Gastroesophageal sphincter (tissue), 3 donors: ENCODE data around the gene THEM4.

Source experiments
- EP300 ChIP-seq: sonication (generic); formaldehyde crosslinking; IDR thresholded peaks from one replicate; pipeline ENCODE4 v1.6.1; 2017; ENCODE audit warnings: antibody characterized with exemption, mild to moderate bottlenecking
- POLR2A ChIP-seq, 2 donors: fragments of 450-650 bp; IDR thresholded peaks; one replicate each; pipeline ENCODE4 v1.6.1; 2017; ENCODE audit warnings: antibody characterized with exemption in 2 of 2, mild to moderate bottlenecking in 2 of 2, moderate library complexity in 1 of 2
- POLR2AphosphoS5 ChIP-seq: sonication (generic); formaldehyde crosslinking; IDR thresholded peaks from one replicate; pipeline ENCODE4 v1.6.1; 2017; ENCODE audit warnings: antibody characterized with exemption
- TF ChIP-seq, protein P1 (sequence below), 4 experiments: fragments of 200-600 bp in 2 of 4; fragments of 450-650 bp in 2 of 4; sonication (generic) in 1 of 4; IDR thresholded peaks; one replicate each; pipeline ENCODE4 v1.5.1; 2017 to 2019; ENCODE audit warnings: antibody characterized with exemption in 4 of 4, mild to moderate bottlenecking in 2 of 4, moderate library complexity in 2 of 4

DNA sequence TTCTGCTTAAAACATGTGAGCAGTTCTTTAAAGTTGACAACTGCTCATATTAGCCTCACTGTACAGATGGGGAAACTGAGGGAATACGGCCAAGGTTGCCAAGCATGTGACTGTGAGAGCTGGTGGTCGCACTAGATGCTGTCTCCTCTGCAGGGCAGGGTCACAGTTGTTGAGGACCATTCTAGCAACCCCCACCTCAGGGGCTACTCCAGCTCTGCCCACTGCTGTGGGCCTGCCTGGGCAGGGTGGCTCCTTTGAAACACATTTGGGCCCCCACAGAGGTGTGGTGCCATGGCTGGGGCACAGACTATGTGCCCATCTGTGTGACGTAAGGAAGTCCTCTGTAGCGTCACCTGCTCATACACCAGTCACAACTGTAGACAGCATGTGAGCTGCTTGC lies 56.6 kb downstream of the THEM4 start:
- no peak for TF ChIP-seq POLR2AphosphoS5
- TF ChIP-seq, protein P1, sequence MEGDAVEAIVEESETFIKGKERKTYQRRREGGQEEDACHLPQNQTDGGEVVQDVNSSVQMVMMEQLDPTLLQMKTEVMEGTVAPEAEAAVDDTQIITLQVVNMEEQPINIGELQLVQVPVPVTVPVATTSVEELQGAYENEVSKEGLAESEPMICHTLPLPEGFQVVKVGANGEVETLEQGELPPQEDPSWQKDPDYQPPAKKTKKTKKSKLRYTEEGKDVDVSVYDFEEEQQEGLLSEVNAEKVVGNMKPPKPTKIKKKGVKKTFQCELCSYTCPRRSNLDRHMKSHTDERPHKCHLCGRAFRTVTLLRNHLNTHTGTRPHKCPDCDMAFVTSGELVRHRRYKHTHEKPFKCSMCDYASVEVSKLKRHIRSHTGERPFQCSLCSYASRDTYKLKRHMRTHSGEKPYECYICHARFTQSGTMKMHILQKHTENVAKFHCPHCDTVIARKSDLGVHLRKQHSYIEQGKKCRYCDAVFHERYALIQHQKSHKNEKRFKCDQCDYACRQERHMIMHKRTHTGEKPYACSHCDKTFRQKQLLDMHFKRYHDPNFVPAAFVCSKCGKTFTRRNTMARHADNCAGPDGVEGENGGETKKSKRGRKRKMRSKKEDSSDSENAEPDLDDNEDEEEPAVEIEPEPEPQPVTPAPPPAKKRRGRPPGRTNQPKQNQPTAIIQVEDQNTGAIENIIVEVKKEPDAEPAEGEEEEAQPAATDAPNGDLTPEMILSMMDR (IDR thresholded peaks at IDR 0.05), result no peak
- TF ChIP-seq POLR2A (IDR thresholded peaks at IDR 0.05), result no peak
- TF ChIP-seq EP300, result no peak
